NCI-H146 treated with DMSO at 0.1 percent for 48 hours (cell line): ENCODE measurements around the gene REST.
"Not testable (repeated sequence)": the region's sequence is repeated elsewhere in the genome, so short reads cannot be mapped to it uniquely, and the experiment has no call there.

Experiments used
- DNase-seq: peaks from one replicate; lab custom pipeline; 2025; ENCODE audit not compliant: unreplicated experiment; lab: John Stamatoyannopoulos, UW

The REST gene

GRCh38 chr4:56908206-56909085 is 746 bp downstream of the REST start:
- no peak for DNase-seq

DNA sequence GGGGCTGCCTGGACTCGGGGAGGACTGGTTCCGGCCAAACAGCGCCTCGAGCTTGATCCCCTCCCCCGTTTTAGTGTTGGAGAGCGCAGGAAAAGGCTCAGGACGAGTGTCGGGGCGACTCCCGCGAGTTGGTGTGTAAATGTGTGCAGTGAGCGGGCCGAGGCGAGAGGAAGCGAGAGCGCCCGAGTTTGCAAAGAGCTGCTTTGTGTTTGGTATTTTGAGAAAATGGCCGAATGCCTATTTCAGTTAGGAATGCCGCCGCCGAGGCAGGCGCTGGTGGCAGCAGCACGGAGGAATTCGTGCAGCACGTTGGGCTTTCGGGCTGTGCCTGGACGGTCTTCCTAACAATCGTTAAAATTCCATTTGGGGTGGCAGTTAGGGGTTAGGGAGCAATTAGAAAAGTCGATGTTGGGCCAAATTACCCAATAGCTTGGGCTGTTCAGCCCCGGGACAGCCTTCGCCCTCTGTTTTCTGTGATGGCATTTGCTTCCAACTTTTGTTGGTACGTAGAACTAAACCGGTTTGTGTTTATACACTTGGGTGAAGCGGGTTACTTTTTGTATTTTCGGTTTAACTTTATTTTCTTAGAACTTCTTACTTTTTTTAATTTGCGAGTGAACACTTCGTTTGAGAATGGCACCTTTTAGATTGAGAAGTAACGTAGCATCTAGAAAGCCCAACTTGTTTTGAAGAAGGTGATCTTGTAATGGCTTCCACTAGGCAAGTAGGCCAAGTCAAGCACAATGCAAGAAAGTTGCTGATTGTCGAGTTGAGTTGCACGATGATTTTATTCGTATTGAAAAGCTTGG is 1.6 kb downstream of the REST start:
- DNase-seq = no peak

DNA sequence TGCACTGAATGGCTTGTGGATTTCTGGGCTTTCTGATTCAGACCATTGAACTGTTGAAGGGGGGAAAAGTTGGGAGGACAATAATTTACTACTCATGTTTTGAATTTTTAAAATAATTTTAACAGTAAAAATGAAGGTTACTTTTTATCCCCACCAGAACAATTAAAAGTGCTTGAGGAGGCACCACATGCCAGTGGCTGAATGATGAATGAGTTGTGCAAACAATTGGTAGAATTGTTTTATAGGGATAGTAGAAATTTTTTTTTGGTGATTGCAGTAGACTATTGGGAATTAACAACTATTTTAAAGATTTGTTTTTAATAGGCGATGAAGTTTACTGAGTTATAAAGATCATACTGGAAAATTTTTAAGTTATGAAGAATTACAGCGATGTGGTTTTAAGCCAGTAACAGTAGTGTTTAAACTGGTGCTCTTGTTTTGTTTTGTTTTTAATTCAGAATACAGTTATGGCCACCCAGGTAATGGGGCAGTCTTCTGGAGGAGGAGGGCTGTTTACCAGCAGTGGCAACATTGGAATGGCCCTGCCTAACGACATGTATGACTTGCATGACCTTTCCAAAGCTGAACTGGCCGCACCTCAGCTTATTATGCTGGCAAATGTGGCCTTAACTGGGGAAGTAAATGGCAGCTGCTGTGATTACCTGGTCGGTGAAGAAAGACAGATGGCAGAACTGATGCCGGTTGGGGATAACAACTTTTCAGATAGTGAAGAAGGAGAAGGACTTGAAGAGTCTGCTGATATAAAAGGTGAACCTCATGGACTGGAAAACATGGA is 2.7 kb downstream of the REST start:
- no peak for DNase-seq

DNA sequence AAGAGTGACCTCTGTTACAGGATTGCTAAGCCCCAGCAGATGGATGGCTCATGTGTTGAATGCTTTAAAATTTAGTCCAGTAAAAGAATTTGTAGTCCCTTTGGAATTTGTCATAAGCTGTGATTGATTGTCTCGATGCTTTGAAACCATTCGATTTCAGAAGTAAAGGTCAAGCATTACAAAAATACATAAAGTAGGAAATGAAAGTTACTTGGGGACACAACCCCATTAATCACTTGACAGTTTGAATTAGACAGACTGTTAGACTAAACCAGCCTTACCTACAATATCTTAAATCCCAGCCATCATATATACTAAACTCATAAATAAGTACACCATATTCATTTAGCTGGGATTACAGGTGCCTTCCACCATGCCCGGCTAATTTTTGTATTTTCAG is 6.6 kb downstream of the REST start:
- DNase-seq = no peak

DNA sequence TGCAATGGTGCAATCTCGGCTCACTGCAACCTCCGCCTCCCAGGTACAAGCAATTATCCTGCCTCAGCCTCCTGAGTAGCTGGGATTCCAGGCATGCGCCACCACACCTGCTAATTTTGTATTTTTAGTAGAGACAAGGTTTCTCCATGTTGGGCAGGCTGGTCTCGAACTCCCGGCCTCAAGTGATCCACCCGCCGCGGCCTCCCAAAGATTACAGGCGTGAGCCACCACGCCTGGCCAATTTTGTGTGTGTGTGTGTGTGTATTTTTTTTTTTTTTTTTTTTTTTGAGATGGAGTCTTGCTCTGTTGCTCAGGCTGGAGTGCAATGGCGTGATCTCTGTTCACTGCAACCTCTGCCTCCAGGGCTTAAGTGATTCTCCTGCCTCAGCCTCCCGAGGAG is 7.3 kb downstream of the REST start:
- not testable (repeated sequence) for DNase-seq

DNA sequence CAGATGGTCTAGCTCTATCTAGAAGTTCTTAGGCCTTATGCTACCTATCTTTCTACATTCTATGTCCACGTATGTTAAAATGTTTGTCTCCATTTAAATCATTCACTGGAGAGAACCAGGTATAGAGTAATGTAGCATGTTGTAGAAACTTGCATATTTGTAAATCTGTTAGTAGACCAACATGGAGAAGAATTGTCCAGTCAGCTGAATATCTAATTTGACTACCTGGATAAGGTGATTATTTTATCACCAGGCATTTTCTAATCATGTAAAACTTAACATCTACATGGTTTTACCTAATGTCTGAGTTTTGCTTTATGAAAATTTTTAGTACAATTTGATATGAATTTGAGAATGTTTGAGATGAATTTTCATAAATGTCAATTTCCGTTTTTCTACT is 19.5 kb downstream of the REST start:
- no peak for DNase-seq

- no peak for DNase-seq
Observed at GRCh38 chr4:56930638-56931037, 22.9 kb downstream of the REST start.

GRCh38 chr4:56931924-56932323 is 24.2 kb downstream of the REST start:
- DNase-seq = no peak

DNA sequence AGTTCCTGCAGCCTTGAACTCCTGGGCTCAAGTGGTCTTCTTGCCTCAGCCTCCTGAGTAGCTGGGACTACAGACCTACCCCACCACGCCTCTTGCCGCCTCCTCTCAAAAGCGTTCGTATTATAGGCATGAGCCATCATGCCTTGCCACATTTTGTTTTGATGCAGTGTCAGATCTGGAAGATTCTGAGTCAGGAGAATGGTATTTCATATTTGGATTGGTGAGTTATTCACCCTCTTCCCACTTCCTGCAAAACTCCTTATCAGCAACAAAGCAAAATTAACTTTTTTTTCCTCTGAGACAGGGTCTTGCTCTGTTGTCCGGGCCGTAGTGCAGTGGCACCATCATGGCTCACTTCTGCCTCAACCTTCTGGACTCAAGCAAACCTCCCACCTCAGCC is 29.6 kb downstream of the REST start:
- DNase-seq = no peak

DNA sequence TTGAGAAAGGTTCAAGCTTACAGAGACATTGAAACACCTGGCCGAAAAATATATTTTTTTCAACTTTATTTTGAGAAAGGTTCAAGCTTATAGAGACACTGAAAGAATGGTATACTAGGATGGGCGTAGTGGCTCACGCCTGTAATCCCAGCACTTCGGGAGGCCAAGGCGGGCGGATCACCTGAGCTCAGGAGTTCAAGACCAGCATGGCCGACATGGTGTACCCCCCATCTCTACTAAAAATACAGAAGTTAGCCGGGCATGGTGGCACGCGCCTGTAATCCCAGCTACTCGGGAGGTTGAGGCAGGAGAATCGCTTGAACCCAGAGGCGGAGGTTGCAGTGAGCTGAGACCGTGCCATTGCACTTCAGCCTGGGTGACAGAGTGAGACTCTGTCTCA is 32.1 kb downstream of the REST start:
- not testable (repeated sequence) for DNase-seq

GRCh38 chr4:56940403-56940802 is 32.7 kb downstream of the REST start:
- DNase-seq = no peak

DNA sequence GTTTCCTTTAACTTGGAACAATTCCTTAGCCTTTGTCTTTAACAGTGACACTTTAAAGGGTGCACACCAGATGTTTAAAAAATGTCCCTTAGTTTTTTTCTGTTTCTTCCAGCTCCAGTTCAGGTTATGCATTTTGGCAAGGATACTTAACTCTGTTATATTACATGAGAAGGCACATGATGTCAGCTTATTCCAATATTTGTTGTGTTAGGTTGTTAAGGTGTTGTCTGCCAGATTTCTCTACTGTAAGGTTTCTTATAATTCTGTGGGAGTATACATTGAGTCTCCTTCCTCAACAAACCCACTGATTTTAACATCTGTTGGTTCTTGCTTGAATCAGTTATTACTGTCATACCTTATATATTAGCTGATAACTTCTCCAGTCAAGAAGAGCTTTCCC is 33.3 kb downstream of the REST start:
- no peak for DNase-seq

DNA sequence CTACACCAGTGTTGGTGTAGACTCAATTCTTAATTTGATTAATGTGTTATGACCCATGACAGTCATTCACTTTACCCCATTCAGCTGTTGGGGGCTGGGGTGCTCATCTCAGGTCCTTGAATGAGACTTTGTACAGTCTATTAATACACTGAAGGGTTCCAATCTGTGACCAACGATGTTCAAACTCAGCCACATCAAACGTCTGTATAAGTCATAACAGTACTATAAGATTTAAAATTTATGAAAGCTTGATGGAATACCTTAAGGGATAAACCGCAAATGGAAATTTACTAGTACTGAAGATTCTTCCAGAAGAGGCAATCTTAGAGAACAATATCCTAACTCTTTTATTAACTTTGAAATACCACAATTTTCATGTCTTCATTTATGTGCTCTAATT is 33.7 kb downstream of the REST start:
- no peak for DNase-seq

GRCh38 chr4:56953680-56954520 is 46.2 kb downstream of the REST start:
- DNase-seq = no peak

DNA sequence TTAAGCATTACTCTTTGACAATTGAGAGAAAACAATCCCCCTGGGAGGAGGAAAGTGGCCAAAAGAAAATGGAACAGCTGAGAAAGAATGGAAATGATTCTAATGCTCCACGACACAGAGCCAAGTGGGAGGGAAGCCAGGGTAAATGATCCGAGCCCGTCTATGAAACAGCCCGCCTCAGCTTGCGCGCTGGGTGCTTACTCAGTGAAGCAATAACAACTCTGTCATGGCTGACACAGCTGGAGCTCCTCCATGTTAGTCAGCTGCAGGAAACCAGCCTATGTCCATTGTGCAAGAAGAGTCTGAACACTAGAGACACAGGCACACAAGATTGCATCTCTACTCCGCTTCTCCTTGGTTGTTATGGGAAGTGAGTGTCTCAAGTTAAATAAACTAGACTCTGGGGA is 50.4 kb downstream of the REST start:
- DNase-seq = peak; percentile 9

DNA sequence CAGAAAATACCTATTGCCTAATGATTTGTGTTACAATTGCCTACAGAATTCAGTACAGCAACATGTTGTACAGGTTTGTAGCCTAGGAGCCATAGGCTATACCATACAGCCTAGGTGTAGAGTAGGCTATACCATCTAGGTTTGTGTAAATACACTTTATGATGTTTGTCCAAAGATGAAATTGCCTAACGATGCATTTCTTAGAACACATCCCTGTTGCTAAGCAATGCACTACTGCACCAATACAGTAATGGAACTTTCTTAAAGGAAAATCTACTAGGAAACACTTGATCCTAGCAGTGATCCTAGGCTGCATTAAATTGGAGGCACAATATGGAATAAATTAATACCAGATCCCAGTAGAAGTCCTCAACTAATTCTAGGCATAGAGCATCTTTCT is 51.4 kb downstream of the REST start:
- DNase-seq = no peak

- DNase-seq = no peak
Observed at GRCh38 chr4:56961107-56961500, 53.4 kb downstream of the REST start.

GRCh38 chr4:56971383-56971782 is 63.7 kb downstream of the REST start:
- no peak for DNase-seq

DNA sequence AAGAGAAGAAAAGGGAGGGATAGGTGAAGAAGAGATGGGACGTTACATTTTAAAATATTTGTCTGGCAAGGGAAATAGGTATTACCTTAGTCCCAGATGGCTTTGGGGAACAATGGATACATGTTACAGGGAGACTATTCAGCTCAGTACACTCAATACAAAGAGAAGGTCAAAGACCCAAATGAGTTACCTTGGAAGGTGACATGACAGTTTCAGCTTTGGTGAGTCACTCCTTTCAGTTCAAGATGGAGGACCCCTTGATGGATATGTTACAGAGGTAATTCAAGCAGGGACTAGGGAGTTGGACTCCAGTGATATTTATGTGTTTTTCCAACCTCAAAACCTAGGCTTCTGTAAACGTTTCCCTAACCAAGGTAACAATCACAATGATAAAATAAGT is 64.7 kb downstream of the REST start:
- no peak for DNase-seq

GRCh38 chr4:56972809-56973208 is 65.1 kb downstream of the REST start:
- no peak for DNase-seq

DNA sequence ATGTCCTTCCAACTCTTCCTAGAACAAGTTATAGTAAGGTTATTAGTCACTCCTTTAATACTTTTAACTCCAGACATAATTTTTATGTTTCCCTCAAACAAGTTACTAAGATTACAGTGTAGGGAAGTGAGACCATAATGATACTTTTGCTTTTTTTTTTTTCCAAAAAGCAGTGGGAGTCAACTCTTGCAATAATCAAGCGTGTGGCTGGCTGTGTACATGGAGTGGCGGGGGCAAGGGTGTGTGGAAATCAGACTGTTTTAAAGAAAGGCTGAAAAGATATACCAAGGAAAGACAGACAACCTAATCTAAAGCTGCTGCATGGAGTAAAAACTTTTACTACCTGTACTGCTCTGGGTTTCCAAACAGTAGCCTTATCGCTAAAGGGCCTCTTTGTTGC is 65.6 kb downstream of the REST start:
- no peak for DNase-seq
